HG02885 (cell line): ENCODE results near the gene MIOX.

Source experiments
- ATAC-seq: cut with Tn5 transposase; IDR thresholded peaks from one replicate; pipeline ENCODE4 v1.9.1; 2021; ENCODE audit warnings: mild to moderate bottlenecking; ENCODE audit not compliant: unreplicated experiment, poor library complexity

The MIOX gene

DNA sequence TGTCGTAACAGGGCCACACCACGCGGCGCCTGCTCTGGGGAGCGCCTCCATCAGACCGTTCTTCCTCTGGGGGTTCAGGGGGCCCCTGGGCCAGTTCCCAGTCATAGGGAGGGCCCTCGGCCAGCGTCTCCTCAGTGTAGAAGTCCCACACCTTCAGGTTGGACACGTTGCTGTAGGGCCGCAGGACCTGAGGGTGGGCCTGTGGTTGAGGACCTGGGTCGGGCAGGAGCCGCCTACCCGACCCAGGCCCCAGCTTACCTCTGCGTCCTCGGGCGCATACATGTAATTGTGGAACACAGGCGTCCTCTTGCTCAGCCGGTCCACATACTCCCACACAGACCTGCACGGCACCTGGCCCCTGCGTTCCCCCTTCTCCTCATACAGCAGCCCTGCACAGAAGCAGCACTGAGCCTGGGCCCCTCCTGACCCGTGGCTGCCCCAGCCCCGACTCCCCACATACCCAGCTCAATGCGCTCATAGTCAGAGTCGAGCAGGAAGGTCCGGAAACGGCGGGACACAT, 32.0 kb upstream of the MIOX start:
- no peak for ATAC-seq

- no peak for ATAC-seq
Measured at GRCh38 chr22:50455201-50455600, 31.5 kb upstream of the MIOX start.

- ATAC-seq: no peak
Measured at GRCh38 chr22:50456026-50456425, 30.6 kb upstream of the MIOX start.

DNA sequence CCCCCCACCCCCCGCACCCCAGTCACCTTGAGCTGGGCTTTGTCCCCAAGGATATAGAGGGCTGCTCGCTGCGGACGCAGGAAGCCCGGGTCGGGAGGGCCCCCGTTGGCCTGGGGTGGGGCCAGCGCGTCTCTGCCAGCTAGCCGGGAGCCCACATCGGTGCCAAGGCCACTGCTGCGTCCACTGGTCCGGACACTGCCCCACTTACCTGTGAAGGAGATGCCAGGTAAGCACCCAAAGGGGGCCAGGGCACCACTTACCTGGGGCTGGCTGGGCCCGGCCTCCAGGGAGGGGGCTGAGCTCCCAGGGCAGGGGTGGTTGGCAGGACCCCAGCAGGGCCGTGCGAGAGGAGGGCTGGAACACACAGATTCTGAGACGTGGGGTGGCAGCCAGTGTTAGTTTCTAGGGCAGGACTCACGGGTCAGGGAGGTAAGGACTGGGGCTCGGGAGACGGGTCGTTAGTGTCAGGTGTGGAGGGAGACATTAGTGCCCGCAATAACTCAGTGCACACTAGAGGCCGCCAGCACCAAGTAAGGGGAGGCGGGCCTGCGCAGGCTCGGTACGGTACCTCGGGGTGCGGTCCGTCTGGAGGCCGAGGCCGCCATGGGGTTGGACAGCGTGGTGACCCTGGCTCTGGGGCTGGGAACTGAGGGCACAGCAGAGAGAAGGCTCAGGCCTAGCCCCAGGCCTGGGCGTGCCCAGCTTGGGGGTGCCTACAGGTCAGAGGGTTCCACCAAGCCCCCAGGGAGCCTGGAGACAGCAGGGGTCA, 30.0 kb upstream of the MIOX start:
- no peak for ATAC-seq

DNA sequence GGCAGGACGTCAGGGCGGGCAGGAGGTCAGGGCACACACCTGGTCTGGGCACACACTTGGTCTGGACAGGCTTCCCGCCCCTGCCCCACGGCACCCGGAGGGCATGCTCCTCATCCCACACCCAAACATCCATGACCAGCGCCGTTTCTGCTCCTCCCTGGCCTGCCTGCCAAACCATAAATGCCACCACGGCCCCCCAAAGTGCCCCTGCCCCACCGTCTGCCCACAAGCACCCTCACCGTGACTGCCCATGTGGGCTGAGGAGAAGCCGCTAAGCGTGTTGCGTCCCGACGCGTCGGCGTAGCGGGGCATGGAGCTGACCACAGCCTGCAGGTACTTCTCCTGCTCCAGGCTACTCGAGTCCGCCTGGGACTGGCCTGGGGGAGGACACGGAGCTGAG, 27.6 kb upstream of the MIOX start:
- no peak for ATAC-seq

- no peak for ATAC-seq
Measured at GRCh38 chr22:50459496-50460140, 27.0 kb upstream of the MIOX start.

DNA sequence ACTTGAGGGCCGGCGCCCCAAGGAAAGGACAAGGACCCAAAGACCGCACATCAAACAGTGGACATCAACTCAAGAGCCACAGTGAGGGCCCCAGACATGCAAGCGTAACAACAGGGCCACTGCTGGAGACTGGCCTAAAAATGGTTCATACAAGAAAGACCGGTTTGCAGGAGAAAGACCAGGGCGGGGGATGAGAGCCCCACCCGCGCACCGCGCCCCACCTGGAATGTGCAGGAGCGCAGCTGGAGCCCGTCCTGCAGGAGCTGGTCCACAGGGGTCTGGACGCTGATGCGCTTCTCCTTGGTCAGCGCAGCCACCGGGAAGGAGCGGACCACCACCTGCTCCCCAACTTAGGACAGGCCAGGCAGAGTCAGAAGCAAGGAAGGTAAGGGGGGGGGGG, 25.7 kb upstream of the MIOX start:
- ATAC-seq: no peak

- no peak for ATAC-seq
Measured at GRCh38 chr22:50461536-50461935, 25.1 kb upstream of the MIOX start.

DNA sequence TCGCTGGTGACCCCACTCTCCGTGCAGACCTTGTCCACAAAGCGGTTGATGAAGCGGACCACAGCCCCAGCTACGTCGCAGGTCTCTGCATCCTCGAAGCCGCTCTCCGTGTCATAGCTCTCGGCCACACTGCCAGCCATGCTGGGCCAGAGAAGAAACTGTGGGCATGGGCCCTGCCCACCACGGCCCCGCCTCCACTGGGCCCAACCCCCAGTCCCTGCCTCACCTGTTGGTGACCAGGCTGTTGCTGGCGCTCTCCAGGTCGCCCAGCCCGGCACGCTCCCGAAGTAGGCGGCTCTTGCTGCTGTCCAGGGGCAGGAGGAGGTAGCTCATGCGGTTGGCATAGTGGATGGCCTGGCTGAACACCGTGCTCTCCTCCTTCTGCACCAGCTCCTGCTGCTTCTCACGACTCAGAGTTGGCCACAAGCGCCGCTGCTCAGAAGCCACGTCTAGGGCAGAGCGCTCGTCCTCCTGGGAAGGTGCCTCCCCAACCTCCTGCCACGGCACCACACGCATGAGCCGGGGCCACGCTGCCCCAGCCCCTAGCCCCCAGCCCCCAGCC, 24.6 kb upstream of the MIOX start:
- no peak for ATAC-seq

GRCh38 chr22:50463188-50463900, 23.3 kb upstream of the MIOX start:
- no peak for ATAC-seq

GRCh38 chr22:50464451-50464850, 22.2 kb upstream of the MIOX start:
- ATAC-seq: no peak

DNA sequence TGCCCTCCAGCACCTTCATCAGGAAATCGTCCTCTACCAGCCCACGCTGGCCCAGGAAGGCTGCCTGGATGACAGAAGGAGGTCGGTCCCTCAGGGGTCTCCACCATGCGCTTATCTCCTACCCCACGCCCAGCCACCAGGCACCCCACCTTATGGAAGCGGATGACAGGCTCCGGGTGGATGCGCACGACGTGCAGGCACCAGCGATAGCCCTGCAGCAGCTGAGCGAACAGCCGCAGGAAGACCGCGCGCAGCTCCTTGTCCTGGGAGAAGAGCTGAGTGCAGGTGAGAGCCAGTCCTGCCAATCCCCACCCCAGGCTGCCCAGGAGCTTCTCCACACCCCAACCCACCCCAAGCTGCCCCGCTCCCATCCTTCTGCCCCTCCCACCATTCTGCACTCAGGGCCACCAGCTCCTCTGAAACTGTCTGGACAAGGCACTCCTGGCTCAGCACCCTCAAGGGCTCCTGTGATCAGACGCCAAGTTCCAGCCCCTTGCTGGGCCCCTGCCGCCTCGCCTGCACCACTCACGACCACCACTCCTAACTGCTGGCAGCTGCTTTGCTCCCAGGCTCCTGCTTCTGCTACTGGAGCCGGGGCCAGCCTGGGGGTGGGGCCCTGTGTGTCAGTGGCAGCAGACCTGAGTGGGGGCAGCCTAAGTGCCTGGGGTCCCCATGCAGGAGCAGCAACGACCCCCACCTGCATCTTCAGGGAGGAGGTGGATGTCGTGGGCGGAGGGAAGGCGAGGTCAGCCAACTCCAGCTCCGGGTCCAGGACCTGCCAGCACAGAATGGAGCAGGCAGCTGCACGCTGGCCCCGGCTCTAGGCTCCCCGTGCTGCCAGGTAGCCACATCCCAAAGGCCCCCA, 21.4 kb upstream of the MIOX start:
- ATAC-seq: no peak

DNA sequence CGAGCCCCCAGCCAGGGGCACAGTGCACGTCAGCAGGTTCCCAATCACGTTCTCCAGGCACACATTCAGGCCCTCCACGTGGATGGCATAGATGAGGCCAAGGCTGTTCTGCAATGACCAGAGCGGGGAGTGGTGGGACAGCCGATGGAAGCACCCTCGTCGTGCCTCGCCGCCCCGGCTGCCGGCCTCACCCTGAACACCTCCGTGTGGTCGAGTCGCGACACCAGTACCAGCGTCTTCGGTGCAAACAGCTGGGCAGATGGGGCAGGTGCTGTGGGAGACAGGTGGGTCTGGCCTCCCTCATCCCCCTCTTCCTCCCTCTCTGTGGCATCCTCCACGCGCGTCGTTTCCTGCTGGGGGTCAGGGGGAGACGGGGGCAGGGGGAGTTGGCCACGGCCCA, 19.3 kb upstream of the MIOX start:
- ATAC-seq: no peak

- ATAC-seq: no peak
Measured at GRCh38 chr22:50467773-50468440, 18.8 kb upstream of the MIOX start.

- no peak for ATAC-seq
Measured at GRCh38 chr22:50468626-50469025, 18.0 kb upstream of the MIOX start.

- ATAC-seq: peak; percentile 66
Measured at GRCh38 chr22:50469377-50470305, 17.0 kb upstream of the MIOX start.

DNA sequence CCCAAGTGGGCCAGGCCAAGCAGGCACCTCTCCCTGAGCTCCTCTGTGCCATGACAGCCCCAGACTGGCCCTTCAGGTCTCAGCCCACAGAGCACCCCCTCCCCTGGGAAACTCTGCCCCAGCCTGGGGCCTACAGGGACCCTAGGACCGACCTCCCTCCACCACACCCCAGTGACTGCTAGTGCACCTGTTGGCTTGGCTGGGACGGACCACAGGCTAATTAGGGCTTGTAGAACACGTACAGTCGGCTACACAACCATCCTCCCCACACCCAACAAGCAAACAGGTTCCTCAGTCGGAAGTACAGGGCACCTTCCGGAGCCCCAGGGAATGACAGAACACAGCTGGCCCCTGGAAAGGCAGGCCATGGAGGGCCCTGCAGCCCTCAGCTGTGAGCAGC, 16.2 kb upstream of the MIOX start:
- ATAC-seq: no peak

GRCh38 chr22:50471197-50471847, 15.3 kb upstream of the MIOX start:
- ATAC-seq: no peak
